Uterus (tissue), 2 donors: ENCODE data around the gene BCKDHB.

ENCODE experiments used
- CTCF ChIP-seq, 4 experiments: fragments of 200-600 bp in 2 of 4; fragments of 450-650 bp in 2 of 4; sonication (generic) in 2 of 4; IDR thresholded peaks; one replicate each; pipeline ENCODE4 v1.5.1; 2016 to 2019; ENCODE audit warnings: antibody characterized with exemption in 4 of 4, mild to moderate bottlenecking in 2 of 4, moderate library complexity in 1 of 4
- POLR2A ChIP-seq, 2 donors: fragments of 450-650 bp; IDR thresholded peaks; one replicate each; pipeline ENCODE4 v1.6.1; 2016; ENCODE audit warnings: antibody characterized with exemption in 2 of 2, mild to moderate bottlenecking in 1 of 2, moderate library complexity in 1 of 2

- no peak for TF ChIP-seq CTCF (IDR thresholded peaks at IDR 0.05)
- no peak for TF ChIP-seq POLR2A (IDR thresholded peaks at IDR 0.05)
Measured at GRCh38 chr6:80144753-80145315, 38.4 kb downstream of the BCKDHB start.
